Calu3 (cell line): ENCODE measurements around the gene FBP2. TPM values are rescaled to one million over a fixed set of nuclear protein-coding genes. Genes with fewer than 3 reads are reported as not detected.

Source experiments
- BruUV-seq: library from RNA; stranded (reverse); fragments of 400-500 nt; replicated peaks from 2 replicates; lab custom pipeline; 2021; lab: Mats Ljungman, UMichigan
- CTCF ChIA-PET: fragments of 300-600 bp; sonication (Branson Sonifier 250); formaldehyde crosslinking; loops from one replicate; lab custom pipeline; 2022; ENCODE audit warnings: antibody characterized with exemption; lab: Charles Lee
- DNase-seq: peaks from one replicate; pipeline ENCODE4 v3.0.0; 2022
- H3K27ac Mint-ChIP-seq: one replicate; pipeline ENCODE4 v1.8.0; 2022; ENCODE audit warnings: mixed read lengths; ENCODE audit not compliant: unreplicated experiment
- H3K27me3 Mint-ChIP-seq: one replicate; pipeline ENCODE4 v1.8.0; 2022; ENCODE audit warnings: mixed read lengths; ENCODE audit not compliant: unreplicated experiment
- H3K36me3 Mint-ChIP-seq: one replicate; pipeline ENCODE4 v1.8.0; 2022; ENCODE audit warnings: mild to moderate bottlenecking, moderate library complexity, mixed read lengths; ENCODE audit not compliant: insufficient read depth, unreplicated experiment
- H3K4me1 Mint-ChIP-seq: one replicate; pipeline ENCODE4 v1.8.0; 2022; ENCODE audit warnings: mild to moderate bottlenecking, low read depth, mixed read lengths; ENCODE audit not compliant: unreplicated experiment
- H3K4me3 Mint-ChIP-seq: one replicate; pipeline ENCODE4 v1.8.0; 2022; ENCODE audit warnings: mild to moderate bottlenecking, low read depth, moderate library complexity, mixed read lengths; ENCODE audit not compliant: unreplicated experiment
- H3K9me3 Mint-ChIP-seq: one replicate; pipeline ENCODE4 v1.8.0; 2022; ENCODE audit warnings: low read depth, mixed read lengths; ENCODE audit not compliant: unreplicated experiment
- intact Hi-C: fragments of 100-400 bp; cut with micrococcal nuclease; formaldehyde crosslinking; loops from one replicate; pipeline ENCODE4 v1.10.0; 2022; ENCODE audit not compliant: unreplicated experiment
- total RNA-seq: library from RNA; stranded (reverse); gene quantifications from 2 replicates; pipeline ENCODE4 v1.2.3, GENCODE V29; 2022
- TF ChIP-seq, protein P1 (sequence below): fragments of 200-600 bp; IDR thresholded peaks from one replicate; pipeline ENCODE4 v1.8.0; 2022; ENCODE audit warnings: antibody characterized with exemption; ENCODE audit not compliant: unreplicated experiment

Gene FBP2
- total RNA-seq, 1 experiment from 2014 or later: not detected

DNA sequence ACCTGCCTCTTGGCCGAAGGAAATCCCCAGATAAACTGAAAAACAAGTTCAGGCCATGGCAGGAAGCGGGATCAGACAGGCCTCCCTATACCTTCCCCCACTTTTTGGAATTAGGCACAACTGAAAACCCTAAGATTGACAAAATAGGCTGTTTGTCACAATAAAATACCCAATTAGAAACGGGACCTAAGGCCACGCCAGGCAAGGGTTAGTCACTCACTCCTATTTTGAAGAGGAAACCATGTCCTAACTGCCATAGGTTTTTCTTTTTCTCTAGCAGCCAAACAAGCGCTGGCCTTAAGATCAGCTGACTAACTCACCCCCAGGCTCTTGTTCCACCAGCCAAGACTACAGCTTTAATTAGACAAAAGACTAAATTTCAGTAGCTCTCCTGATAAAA is 11.9 kb downstream of the FBP2 start:
- no TSS peak for BruUV-seq
- H3K4me1 Mint-ChIP-seq: peaks cover 8% of the 10 kb centered on the region
- DNase-seq: no peak
- no peak overlapping the region for H3K27ac Mint-ChIP-seq
- no peaks in the 10 kb centered on the region for H3K9me3 Mint-ChIP-seq
- no peaks in the 10 kb centered on the region for H3K27me3 Mint-ChIP-seq
- H3K4me3 Mint-ChIP-seq: no peak overlapping the region
- CTCF ChIA-PET: no interaction called here
- H3K36me3 Mint-ChIP-seq: no peaks in the 10 kb centered on the region
- intact Hi-C loops: no loop called here
- TF ChIP-seq, protein P1, sequence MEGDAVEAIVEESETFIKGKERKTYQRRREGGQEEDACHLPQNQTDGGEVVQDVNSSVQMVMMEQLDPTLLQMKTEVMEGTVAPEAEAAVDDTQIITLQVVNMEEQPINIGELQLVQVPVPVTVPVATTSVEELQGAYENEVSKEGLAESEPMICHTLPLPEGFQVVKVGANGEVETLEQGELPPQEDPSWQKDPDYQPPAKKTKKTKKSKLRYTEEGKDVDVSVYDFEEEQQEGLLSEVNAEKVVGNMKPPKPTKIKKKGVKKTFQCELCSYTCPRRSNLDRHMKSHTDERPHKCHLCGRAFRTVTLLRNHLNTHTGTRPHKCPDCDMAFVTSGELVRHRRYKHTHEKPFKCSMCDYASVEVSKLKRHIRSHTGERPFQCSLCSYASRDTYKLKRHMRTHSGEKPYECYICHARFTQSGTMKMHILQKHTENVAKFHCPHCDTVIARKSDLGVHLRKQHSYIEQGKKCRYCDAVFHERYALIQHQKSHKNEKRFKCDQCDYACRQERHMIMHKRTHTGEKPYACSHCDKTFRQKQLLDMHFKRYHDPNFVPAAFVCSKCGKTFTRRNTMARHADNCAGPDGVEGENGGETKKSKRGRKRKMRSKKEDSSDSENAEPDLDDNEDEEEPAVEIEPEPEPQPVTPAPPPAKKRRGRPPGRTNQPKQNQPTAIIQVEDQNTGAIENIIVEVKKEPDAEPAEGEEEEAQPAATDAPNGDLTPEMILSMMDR: no peak

DNA sequence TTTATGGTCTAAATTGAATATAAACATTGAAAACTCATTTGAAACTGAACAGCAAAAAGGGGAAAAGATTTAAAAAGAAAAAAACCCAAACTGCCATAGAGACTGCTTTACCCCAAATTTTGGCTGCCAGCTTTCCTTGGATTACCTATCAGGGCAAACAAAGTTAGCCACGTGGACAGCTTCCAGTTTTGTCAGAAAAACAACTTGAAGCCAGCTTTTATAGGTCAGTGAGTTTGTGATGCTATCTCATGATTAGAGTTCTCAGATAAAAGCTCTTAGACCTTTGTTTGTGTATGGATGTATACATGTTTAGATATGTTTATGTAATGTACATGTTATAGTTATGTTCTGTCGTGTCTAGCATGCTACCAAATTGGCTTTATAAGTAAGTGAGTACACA is 16.1 kb downstream of the FBP2 start:
- Mint-ChIP-seq H3K9me3 (no peaks in the 10 kb centered on the region), H3K4me3 (no peak overlapping the region), H3K36me3 (no peaks in the 10 kb centered on the region), H3K4me1 (peaks cover 8% of the 10 kb centered on the region), H3K27ac (no peak overlapping the region), H3K27me3 (peaks cover 13% of the 10 kb centered on the region)
- BruUV-seq: no TSS peak
- CTCF ChIA-PET: no interaction called here
- TF ChIP-seq, protein P1: no peak
- intact Hi-C loops: no loop called here
- no peak for DNase-seq

DNA sequence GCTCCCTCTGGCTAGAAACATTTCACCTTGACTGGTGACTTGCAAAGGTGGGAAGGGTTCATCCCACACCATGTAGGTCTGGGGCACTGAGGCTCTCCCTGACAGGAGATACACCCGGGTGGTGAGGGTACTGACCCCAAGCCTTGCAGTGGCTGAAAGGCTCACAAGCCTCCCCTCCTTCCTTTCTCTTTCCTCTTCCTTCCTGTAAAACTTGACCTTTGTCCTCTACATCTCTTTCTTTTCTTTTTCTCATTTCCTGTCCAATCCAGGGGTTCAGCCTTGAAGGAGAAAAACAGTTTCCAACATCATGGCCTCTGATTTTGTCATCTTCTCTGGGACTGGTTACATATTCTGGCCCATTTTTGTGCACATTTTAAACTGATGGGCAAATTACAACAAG is 16.6 kb downstream of the FBP2 start:
- intact Hi-C loops: no loop called here
- no TSS peak for BruUV-seq
- CTCF ChIA-PET: no interaction called here
- TF ChIP-seq, protein P1: no peak
- Mint-ChIP-seq H3K27me3 (peaks cover 19% of the 10 kb centered on the region), H3K9me3 (no peaks in the 10 kb centered on the region), H3K4me1 (peaks cover 8% of the 10 kb centered on the region), H3K36me3 (no peaks in the 10 kb centered on the region), H3K27ac (no peak overlapping the region), H3K4me3 (no peak overlapping the region)
- no peak for DNase-seq

DNA sequence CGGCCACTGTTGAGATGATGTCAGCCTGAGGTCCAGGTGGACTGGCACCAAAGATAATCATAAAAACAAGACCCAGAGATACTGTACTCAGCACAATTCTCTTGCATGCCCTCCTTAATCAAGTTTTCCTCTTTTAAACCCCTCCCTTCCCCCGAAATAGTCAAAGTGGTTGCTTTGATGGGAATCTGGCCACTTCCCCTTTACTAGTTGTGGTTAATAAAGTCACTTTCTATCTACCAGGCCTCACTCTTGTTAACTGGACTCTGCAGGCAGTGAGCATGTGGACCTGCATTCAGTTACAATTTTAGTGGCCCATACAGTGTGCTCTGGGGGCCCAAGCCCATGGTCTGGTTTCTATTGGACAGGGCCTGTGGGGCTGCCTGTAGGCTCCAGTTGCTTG is 17.5 kb downstream of the FBP2 start:
- Mint-ChIP-seq H3K27me3 (peaks cover 26% of the 10 kb centered on the region), H3K9me3 (no peaks in the 10 kb centered on the region), H3K27ac (no peak overlapping the region), H3K36me3 (no peaks in the 10 kb centered on the region), H3K4me3 (no peak overlapping the region), H3K4me1 (peaks cover 8% of the 10 kb centered on the region)
- CTCF ChIA-PET: no interaction called here
- intact Hi-C loops: no loop called here
- no peak for DNase-seq
- BruUV-seq: no TSS peak
- TF ChIP-seq, protein P1: no peak
